Prostate gland (tissue), 2 donors: ENCODE measurements around the gene TECR. TPM values are rescaled to one million over a fixed set of nuclear protein-coding genes. Genes with fewer than 3 reads are reported as not detected.
"Not testable (repeated sequence)": the region's sequence is repeated elsewhere in the genome, so short reads cannot be mapped to it uniquely, and the experiment has no call there.

Experiments
- DNase-seq: peaks from one replicate; pipeline ENCODE4 v3.0.0-alpha.2; 2019; ENCODE audit warnings: low spot score
- H3K27ac ChIP-seq, 2 donors: fragments of 200-600 bp; sonication (generic); 2 replicates each; pipeline ENCODE4 v1.5.1; 2017 to 2019
- H3K27me3 ChIP-seq: fragments of 200-600 bp; sonication (generic); replicated peaks from 2 replicates; pipeline ENCODE4 v1.5.1; 2019; ENCODE audit not compliant: insufficient read depth
- H3K36me3 ChIP-seq, 2 donors: fragments of 200-600 bp; sonication (generic); 1 replicate in 1 of 2; 2 replicates in 1 of 2; pipeline versions ENCODE4 v1.5.1 to v1.8.1; 2017 to 2019
- H3K4me1 ChIP-seq: fragments of 200-600 bp; sonication (generic); replicated peaks from 2 replicates; pipeline ENCODE4 v1.5.1; 2019
- H3K4me3 ChIP-seq, 2 donors: fragments of 200-600 bp; sonication (generic); 2 replicates each; pipeline ENCODE4 v1.5.1; 2017 to 2019
- H3K9me3 ChIP-seq: fragments of 200-600 bp; sonication (generic); 2 replicates; pipeline ENCODE4 v1.5.1; 2017
- CTCF ChIP-seq, 4 experiments: fragments of 200-600 bp in 2 of 4; fragments of 450-650 bp in 2 of 4; sonication (generic) in 2 of 4; IDR thresholded peaks; 1 replicate in 3 of 4; 2 replicates in 1 of 4; pipeline ENCODE4 v1.5.1; 2016 to 2019; ENCODE audit warnings: antibody characterized with exemption in 4 of 4, mild to moderate bottlenecking in 2 of 4, moderate library complexity in 2 of 4
- POLR2A ChIP-seq: fragments of 450-650 bp; IDR thresholded peaks from one replicate; pipeline ENCODE4 v1.6.1; 2016; ENCODE audit warnings: antibody characterized with exemption, mild to moderate bottlenecking
- POLR2AphosphoS5 ChIP-seq: sonication (generic); formaldehyde crosslinking; IDR thresholded peaks from one replicate; pipeline ENCODE4 v1.6.1; 2017; ENCODE audit warnings: antibody characterized with exemption
- WGBS: methylation state at CpG from one replicate; pipeline ENCODE4 v1.1.5; 2018; 5-methylcytosine and 5-hydroxymethylcytosine counted together
- intact Hi-C: fragments of 100-400 bp; cut with DNase I; formaldehyde crosslinking; loops from one replicate; pipeline ENCODE4 v1.14.2; 2022
- microRNA counts, 2 donors: library from miRNA; unstranded; fragments of <30 nt; microRNA quantifications; one replicate each; lab custom pipeline; 2016 to 2017
- microRNA-seq: library from miRNA; unstranded; fragments of <30 nt; microRNA quantifications from one replicate; pipeline ENCODE4, GENCODE V29; 2016
- small RNA-seq, 2 donors: library from RNA; depleted of rRNA; stranded (forward); fragments of <200 nt; gene quantifications; one replicate each; pipeline ENCODE3, GENCODE V24; 2016
- total RNA-seq, 2 donors: library from RNA; depleted of rRNA; stranded (reverse); fragments of >200 nt; gene quantifications; one replicate each; pipeline ENCODE4 v1.1.0, GENCODE V29; 2016

The TECR gene
- total RNA-seq, 2 donors from 2014 or later, result 137 to 154 TPM

DNA sequence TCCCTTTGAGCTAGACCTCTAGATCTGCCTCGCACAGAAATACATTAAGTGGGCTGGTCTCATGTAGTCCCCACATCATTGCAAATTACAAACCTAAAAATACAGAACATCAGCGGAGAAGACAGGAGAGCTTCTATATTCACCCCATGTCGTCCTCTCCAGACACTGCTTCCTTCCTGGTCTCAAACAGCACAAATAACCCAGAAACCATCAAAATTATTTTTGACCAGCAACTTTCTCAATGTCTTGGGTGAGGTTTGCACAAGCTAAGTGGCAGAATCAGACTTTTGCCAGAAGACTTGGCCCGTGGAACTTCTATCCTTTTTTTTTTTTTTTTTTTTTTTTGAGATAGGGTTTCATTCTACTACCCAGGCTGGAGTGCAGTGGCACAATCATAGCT, 81.7 kb downstream of the TECR start:
- no peak overlapping the region for H3K27ac ChIP-seq
- WGBS, result 67% methylated on average over 4 of the region's 4 CpGs

DNA sequence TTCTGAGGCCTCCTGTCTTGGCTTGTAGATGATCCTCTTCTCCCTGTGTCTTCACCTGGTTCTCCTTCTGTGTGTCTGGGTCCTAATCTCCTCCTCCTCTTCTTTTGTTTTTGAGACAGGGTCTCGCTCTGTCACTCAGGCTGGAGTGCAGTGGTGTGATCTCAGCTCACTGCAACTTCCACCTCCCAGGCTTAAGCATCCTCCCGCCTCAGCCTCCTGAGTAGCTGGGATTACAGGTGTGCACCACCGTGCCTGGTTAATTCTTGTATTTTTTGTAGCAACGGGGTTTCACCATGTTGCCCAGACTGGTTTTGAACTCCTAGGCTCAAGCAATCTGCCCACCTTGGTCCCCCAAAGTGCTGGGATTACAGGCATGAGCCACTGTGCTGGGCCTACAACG, 82.8 kb downstream of the TECR start:
- WGBS, result 83% methylated on average over 5 of the region's 5 CpGs
- H3K27me3 ChIP-seq, intact Hi-C loops, H3K4me1 ChIP-seq, H3K27ac ChIP-seq, H3K9me3 ChIP-seq, H3K36me3 ChIP-seq, H3K4me3 ChIP-seq, DNase-seq: not testable (repeated sequence)

More for the DNA sequence above, 81.7 kb downstream of the TECR start:
- Histone ChIP-seq H3K27me3 (no peaks in the 10 kb centered on the region), H3K4me1 (no peaks in the 10 kb centered on the region), H3K36me3 (no peaks in the 10 kb centered on the region), H3K4me3 (no peak overlapping the region), H3K9me3 (no peaks in the 10 kb centered on the region)
- intact Hi-C loops, result no loop called here
- DNase-seq, result no peak
- no peak for TF ChIP-seq CTCF (IDR thresholded peaks at IDR 0.05)
- no peak for TF ChIP-seq POLR2A
- TF ChIP-seq POLR2AphosphoS5, result no peak

GRCh38 chr19:14612657-14613056, 83.3 kb downstream of the TECR start:
- Histone ChIP-seq H3K27me3 (no peaks in the 10 kb centered on the region), H3K4me1 (no peaks in the 10 kb centered on the region), H3K4me3 (no peak overlapping the region), H3K9me3 (no peaks in the 10 kb centered on the region), H3K36me3 (no peaks in the 10 kb centered on the region), H3K27ac (no peak overlapping the region)
- DNase-seq, result no peak
- intact Hi-C loops, result no loop called here
- TF ChIP-seq POLR2A, result no peak
- no peak for TF ChIP-seq POLR2AphosphoS5
- TF ChIP-seq CTCF (IDR thresholded peaks at IDR 0.05), result no peak
- 92% methylated on average over 4 of the region's 4 CpGs for WGBS

GRCh38 chr19:14613399-14614098, 84.2 kb downstream of the TECR start:
- DNase-seq, H3K27me3 ChIP-seq, intact Hi-C loops, H3K9me3 ChIP-seq, H3K4me1 ChIP-seq, H3K27ac ChIP-seq, H3K36me3 ChIP-seq, H3K4me3 ChIP-seq: not testable (repeated sequence)
- WGBS, result 70% methylated on average over 14 of the region's 14 CpGs

GRCh38 chr19:14614099-14614412, 84.7 kb downstream of the TECR start:
- Histone ChIP-seq H3K4me3 (no peak overlapping the region), H3K27ac (no peak overlapping the region), H3K36me3 (no peaks in the 10 kb centered on the region), H3K27me3 (no peaks in the 10 kb centered on the region), H3K4me1 (no peaks in the 10 kb centered on the region), H3K9me3 (no peaks in the 10 kb centered on the region)
- WGBS, result 55% methylated on average over 4 of the region's 4 CpGs
- DNase-seq, result no peak
- intact Hi-C loops, result no loop called here
- TF ChIP-seq POLR2AphosphoS5, result no peak
- TF ChIP-seq CTCF (IDR thresholded peaks at IDR 0.05), result no peak
- no peak for TF ChIP-seq POLR2A

MicroRNAs within 50 kb of the gene (microRNA counts, 767-probe panel; counts per million panel counts)
- microRNA hsa-miR-639 (lab: Ali Mortazavi, UCI), result 0 to 431 counts per million in 2 donors

Small RNAs within 50 kb of the gene (microRNA-seq; reads per million reads assigned to microRNA genes)
- gene MIR639, result 0.59 reads per million

Small RNAs within 50 kb of the gene (small RNA-seq; reads per million reads assigned to genes)
- gene RN7SL842P (0 reads per million in 2 donors), gene SNRPGP15 (0 reads per million in 2 donors)

Other genes starting within 250 kb of the TECR start
- 10 to 100 TPM; 16.3 to 42.2 TPM for gene ADGRE5, start 148.2 kb upstream of the TECR start, total RNA-seq
- 100 to 1,000 TPM in 1 of 2 donors, 10 to 100 TPM in 1; 64.9 to 121 TPM for gene DDX39A, start 110.3 kb upstream of the TECR start, total RNA-seq
- gene PKN1, start 96.3 kb upstream of the TECR start, total RNA-seq, result 100 to 1,000 TPM in 1 of 2 donors, 10 to 100 TPM in 1; 54.3 to 255 TPM
- gene PTGER1, start 54.2 kb upstream of the TECR start, total RNA-seq, result 1 to 10 TPM in 1 of 2 donors, not detected in 1; 1.0 TPM
- gene GIPC1, start 33.5 kb upstream of the TECR start, total RNA-seq, result 100 to 1,000 TPM in 1 of 2 donors, 10 to 100 TPM in 1; 71.8 to 101 TPM
- gene DNAJB1, start 11.2 kb upstream of the TECR start, total RNA-seq, result 100 to 1,000 TPM in 1 of 2 donors, 10 to 100 TPM in 1; 91.6 to 108 TPM
- gene NDUFB7, start 42.5 kb downstream of the TECR start, total RNA-seq, result 100 to 1,000 TPM; 507 to 534 TPM
- 1 to 10 TPM in 1 of 2 donors, under 1 TPM in 1; 0.14 to 1.0 TPM for gene CLEC17A, start 53.5 kb downstream of the TECR start, total RNA-seq
- under 1 TPM; 0.27 to 0.80 TPM for gene ADGRE3, start 145.2 kb downstream of the TECR start, total RNA-seq
- gene ZNF333, start 160.5 kb downstream of the TECR start, total RNA-seq, result 10 to 100 TPM; 26.6 to 39.8 TPM
- 1 to 10 TPM; 3.6 to 4.9 TPM for gene ADGRE2, start 249.0 kb downstream of the TECR start, total RNA-seq